ENCODE measurements around the gene SCAMP4. TPM values are rescaled to one million over a fixed set of nuclear protein-coding genes. Genes with fewer than 3 reads are reported as not detected.
A peak's percentile ranks its signal among the peaks of the same experiment; 100 is the strongest.

SCAMP4 gene
- total RNA-seq, 1 experiment from 2014 or later, result 48.7 TPM

GRCh38 chr19:1922803-1923202 lies 17.6 kb downstream of the SCAMP4 start:
- no TSS peak for BruUV-seq (replicated peaks)
- H3K4me1 Mint-ChIP-seq (ENCODE audit: insufficient read depth, unreplicated experiment), result peaks cover 5% of the 10 kb centered on the region
- no peak overlapping the region for H3K4me3 Mint-ChIP-seq (ENCODE audit: unreplicated experiment)
- no peaks in the 10 kb centered on the region for H3K9me3 Mint-ChIP-seq (ENCODE audit: unreplicated experiment)
- peaks cover 62% of the 10 kb centered on the region for H3K36me3 Mint-ChIP-seq (ENCODE audit: insufficient read depth, unreplicated experiment)
- DNase-seq (ENCODE audit: unreplicated experiment), result no peak
- no peaks in the 10 kb centered on the region for H3K27me3 Mint-ChIP-seq (ENCODE audit: insufficient read depth, unreplicated experiment)
- no peak for TF ChIP-seq CTCF (IDR thresholded peaks at IDR 0.05; ENCODE audit: unreplicated experiment)
- ChIA-PET CTCF (no interaction called here), POLR2A (interaction anchor here (1.0 kb wide), 1 partner anchor 59 kb away, joined by 3 read pairs; no protein-coding TSS in a partner anchor)
- intact Hi-C loops (cut with micrococcal nuclease), result no loop called here
- H3K27ac Mint-ChIP-seq (ENCODE audit: low read depth, unreplicated experiment), result no peak overlapping the region

- Mint-ChIP-seq H3K27ac (ENCODE audit: low read depth, unreplicated experiment) (no peak overlapping the region), H3K4me3 (ENCODE audit: unreplicated experiment) (no peak overlapping the region), H3K9me3 (ENCODE audit: unreplicated experiment) (no peaks in the 10 kb centered on the region), H3K36me3 (ENCODE audit: insufficient read depth, unreplicated experiment) (peaks cover 62% of the 10 kb centered on the region), H3K4me1 (ENCODE audit: insufficient read depth, unreplicated experiment) (peaks cover 6% of the 10 kb centered on the region), H3K27me3 (ENCODE audit: insufficient read depth, unreplicated experiment) (no peaks in the 10 kb centered on the region)
- BruUV-seq (replicated peaks), result no TSS peak
- ChIA-PET POLR2A (interaction anchor here (1.0 kb wide), 1 partner anchor 58 kb away, joined by 3 read pairs; no protein-coding TSS in a partner anchor), CTCF (interaction anchor here (0.6 to 0.7 kb wide), 2 partner anchors 16 to 19 kb away, joined by 3 to 6 read pairs; no protein-coding TSS in a partner anchor)
- TF ChIP-seq CTCF (IDR thresholded peaks at IDR 0.05; ENCODE audit: unreplicated experiment), result no peak
- no peak for DNase-seq (ENCODE audit: unreplicated experiment)
- intact Hi-C loops (cut with micrococcal nuclease), result no loop called here
These were observed 18.1 kb downstream of the SCAMP4 start for GRCh38 chr19:1923319-1923718.

- Mint-ChIP-seq H3K27me3 (ENCODE audit: insufficient read depth, unreplicated experiment) (no peaks in the 10 kb centered on the region), H3K27ac (ENCODE audit: low read depth, unreplicated experiment) (no peak overlapping the region), H3K4me1 (ENCODE audit: insufficient read depth, unreplicated experiment) (peaks cover 8% of the 10 kb centered on the region), H3K36me3 (ENCODE audit: insufficient read depth, unreplicated experiment) (peaks cover 55% of the 10 kb centered on the region), H3K4me3 (ENCODE audit: unreplicated experiment) (no peak overlapping the region), H3K9me3 (ENCODE audit: unreplicated experiment) (no peaks in the 10 kb centered on the region)
- ChIA-PET CTCF (interaction anchor here (0.8 kb wide), 1 partner anchor 27 kb away, joined by 3 read pairs; no protein-coding TSS in a partner anchor), POLR2A (no interaction called here)
- intact Hi-C loops (cut with micrococcal nuclease), result no loop called here
- no TSS peak for BruUV-seq (replicated peaks)
- no peak for TF ChIP-seq CTCF (IDR thresholded peaks at IDR 0.05; ENCODE audit: unreplicated experiment)
- DNase-seq (ENCODE audit: unreplicated experiment), result no peak
These were observed 19.2 kb downstream of the SCAMP4 start for GRCh38 chr19:1924320-1924961.

GRCh38 chr19:1925544-1925943 lies 20.3 kb downstream of the SCAMP4 start:
- Mint-ChIP-seq H3K4me1 (ENCODE audit: insufficient read depth, unreplicated experiment) (peaks cover 14% of the 10 kb centered on the region), H3K27ac (ENCODE audit: low read depth, unreplicated experiment) (no peak overlapping the region), H3K9me3 (ENCODE audit: unreplicated experiment) (no peaks in the 10 kb centered on the region), H3K27me3 (ENCODE audit: insufficient read depth, unreplicated experiment) (no peaks in the 10 kb centered on the region), H3K4me3 (ENCODE audit: unreplicated experiment) (no peak overlapping the region), H3K36me3 (ENCODE audit: insufficient read depth, unreplicated experiment) (peaks cover 49% of the 10 kb centered on the region)
- ChIA-PET CTCF (interaction anchor here (1.0 kb wide), 1 partner anchor 12 kb away, joined by 3 read pairs; no protein-coding TSS in a partner anchor), POLR2A (no interaction called here)
- DNase-seq (ENCODE audit: unreplicated experiment), result no peak
- TF ChIP-seq CTCF (IDR thresholded peaks at IDR 0.05; ENCODE audit: unreplicated experiment), result no peak
- TSS peak; percentile 73 for BruUV-seq (replicated peaks)
- intact Hi-C loops (cut with micrococcal nuclease), result no loop called here

Measured in MCF 10A (cell line).